WERI-Rb-1 (cell line): ENCODE measurements around the gene CES2.

Experiments
- DNase-seq: peaks from one replicate; pipeline ENCODE4 v3.0.0-alpha.2; 2020
- H3K27ac ChIP-seq: fragments of 250-450 bp; sonication (Bioruptor Pico); 2 replicates; pipeline ENCODE4 v1.5.1; 2020; ENCODE audit warnings: mild to moderate bottlenecking, moderate library complexity
- H3K27me3 ChIP-seq: fragments of 250-450 bp; sonication (Bioruptor Pico); 2 replicates; pipeline ENCODE4 v1.5.1; 2021; ENCODE audit warnings: mild to moderate bottlenecking, low read depth, moderate library complexity; ENCODE audit not compliant: insufficient read depth, severe bottlenecking
- H3K36me3 ChIP-seq: fragments of 250-450 bp; sonication (Bioruptor Pico); 2 replicates; pipeline ENCODE4 v1.5.1; 2020; ENCODE audit warnings: mild to moderate bottlenecking, moderate library complexity
- H3K4me3 ChIP-seq: 2 replicates; pipeline ENCODE4 v1.5.1; 2011; ENCODE audit warnings: low read depth, mild to moderate bottlenecking, control low read depth, low read length
- H3K9me3 ChIP-seq: fragments of 250-450 bp; sonication (Bioruptor Pico); 2 replicates; pipeline ENCODE4 v1.5.1; 2021; ENCODE audit warnings: mild to moderate bottlenecking, moderate library complexity; ENCODE audit not compliant: severe bottlenecking
- TF ChIP-seq, protein P1 (sequence below): IDR thresholded peaks from 2 replicates; pipeline ENCODE4 v1.5.1; 2011; ENCODE audit warnings: low read depth, mild to moderate bottlenecking, control low read depth, inconsistent platforms, low read length

The CES2 gene

DNA sequence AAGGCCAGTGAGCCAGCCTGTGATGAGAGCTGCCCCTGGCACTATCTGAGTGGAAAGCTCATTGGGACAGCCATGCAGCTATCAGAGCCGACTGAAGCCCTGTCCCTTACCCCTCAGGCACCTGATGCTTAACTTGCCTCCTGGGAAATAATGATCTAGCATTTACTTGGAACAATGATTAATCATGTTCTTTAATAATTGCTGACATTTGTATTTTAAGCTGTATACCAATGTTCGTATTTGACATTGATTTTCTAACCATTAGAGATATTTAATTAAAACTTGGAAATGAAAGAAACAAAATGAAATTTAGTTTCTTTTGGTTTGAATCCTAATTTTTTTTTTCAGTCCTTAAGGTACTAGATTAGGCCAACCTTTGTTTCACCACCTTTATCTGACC is 44.5 kb upstream of the CES2 start:
- TF ChIP-seq, protein P1, sequence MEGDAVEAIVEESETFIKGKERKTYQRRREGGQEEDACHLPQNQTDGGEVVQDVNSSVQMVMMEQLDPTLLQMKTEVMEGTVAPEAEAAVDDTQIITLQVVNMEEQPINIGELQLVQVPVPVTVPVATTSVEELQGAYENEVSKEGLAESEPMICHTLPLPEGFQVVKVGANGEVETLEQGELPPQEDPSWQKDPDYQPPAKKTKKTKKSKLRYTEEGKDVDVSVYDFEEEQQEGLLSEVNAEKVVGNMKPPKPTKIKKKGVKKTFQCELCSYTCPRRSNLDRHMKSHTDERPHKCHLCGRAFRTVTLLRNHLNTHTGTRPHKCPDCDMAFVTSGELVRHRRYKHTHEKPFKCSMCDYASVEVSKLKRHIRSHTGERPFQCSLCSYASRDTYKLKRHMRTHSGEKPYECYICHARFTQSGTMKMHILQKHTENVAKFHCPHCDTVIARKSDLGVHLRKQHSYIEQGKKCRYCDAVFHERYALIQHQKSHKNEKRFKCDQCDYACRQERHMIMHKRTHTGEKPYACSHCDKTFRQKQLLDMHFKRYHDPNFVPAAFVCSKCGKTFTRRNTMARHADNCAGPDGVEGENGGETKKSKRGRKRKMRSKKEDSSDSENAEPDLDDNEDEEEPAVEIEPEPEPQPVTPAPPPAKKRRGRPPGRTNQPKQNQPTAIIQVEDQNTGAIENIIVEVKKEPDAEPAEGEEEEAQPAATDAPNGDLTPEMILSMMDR = no peak
- Histone ChIP-seq H3K27ac (no peak overlapping the region), H3K27me3 (no peaks in the 10 kb centered on the region), H3K9me3 (no peaks in the 10 kb centered on the region), H3K36me3 (peaks cover 12% of the 10 kb centered on the region), H3K4me3 (no peak overlapping the region)
- no peak for DNase-seq

DNA sequence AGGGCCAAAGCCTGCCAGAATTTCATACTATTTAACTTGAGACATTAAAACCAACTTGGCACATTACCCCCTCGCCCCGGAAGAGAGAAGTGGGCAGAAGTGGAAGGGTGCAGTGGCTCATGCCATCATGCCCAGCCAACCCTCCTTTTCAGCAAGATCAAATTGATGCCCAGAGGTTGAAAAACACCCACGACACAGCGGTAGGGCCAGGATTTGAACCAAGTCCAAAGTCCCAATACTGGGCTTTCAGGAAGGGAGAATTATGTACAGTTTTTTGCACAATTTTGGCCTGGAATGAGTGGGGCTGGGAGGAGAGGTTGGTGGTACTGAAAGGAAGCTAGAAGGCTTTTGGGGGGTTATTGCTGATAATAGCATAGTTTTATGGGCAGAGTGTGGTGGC is 44.0 kb upstream of the CES2 start:
- no peak for DNase-seq
- Histone ChIP-seq H3K9me3 (no peaks in the 10 kb centered on the region), H3K36me3 (peaks cover 7% of the 10 kb centered on the region), H3K27me3 (no peaks in the 10 kb centered on the region), H3K4me3 (no peak overlapping the region), H3K27ac (no peak overlapping the region)
- TF ChIP-seq, protein P1 = no peak

DNA sequence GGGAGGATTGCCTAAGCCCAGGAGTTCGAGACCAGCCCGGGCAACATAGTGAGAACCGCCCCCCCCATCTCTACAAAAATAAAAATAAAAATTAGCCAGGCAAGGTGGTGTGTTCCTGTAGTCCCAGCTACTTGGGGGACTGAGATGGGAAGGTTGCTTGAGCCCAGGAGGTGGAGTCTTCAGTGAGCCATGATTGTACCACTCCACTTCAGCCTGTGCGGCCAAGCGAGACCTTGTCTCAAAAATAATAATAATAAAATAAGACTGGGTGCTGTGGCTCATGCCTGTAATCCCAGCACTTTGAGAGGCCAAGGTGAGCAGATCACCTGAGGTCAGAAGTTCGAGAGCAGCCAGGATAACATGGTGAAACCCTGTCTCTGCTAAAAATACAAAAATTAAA is 43.5 kb upstream of the CES2 start:
- H3K27me3 ChIP-seq = no peaks in the 10 kb centered on the region
- H3K27ac ChIP-seq = no peak overlapping the region
- TF ChIP-seq, protein P1 = no peak
- H3K9me3 ChIP-seq = no peaks in the 10 kb centered on the region
- H3K36me3 ChIP-seq = peaks cover 7% of the 10 kb centered on the region
- DNase-seq = no peak
- H3K4me3 ChIP-seq = no peak overlapping the region

DNA sequence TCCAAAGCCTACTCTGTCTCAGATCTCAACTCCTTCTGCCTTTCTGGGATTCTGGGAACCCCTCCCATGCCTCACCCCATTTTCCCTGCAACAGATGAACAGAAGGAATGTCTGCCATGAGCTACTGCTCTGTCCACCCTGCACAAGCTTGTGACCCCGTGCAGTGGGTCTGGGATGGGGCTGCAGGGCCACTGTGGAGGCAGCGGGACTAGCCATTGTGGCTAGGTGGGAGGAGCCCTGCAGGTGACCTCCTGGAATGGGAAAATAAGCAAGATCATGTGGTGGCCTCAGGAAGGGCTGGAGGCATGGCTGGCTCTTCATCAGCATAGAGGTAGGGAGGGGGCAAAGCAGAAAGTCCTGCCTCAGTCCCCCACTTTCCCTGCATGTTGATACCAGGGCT is 41.3 kb upstream of the CES2 start:
- no peak for DNase-seq
- no peaks in the 10 kb centered on the region for H3K36me3 ChIP-seq
- TF ChIP-seq, protein P1 = no peak
- no peaks in the 10 kb centered on the region for H3K9me3 ChIP-seq
- no peak overlapping the region for H3K27ac ChIP-seq
- H3K4me3 ChIP-seq = no peak overlapping the region
- H3K27me3 ChIP-seq = no peaks in the 10 kb centered on the region

DNA sequence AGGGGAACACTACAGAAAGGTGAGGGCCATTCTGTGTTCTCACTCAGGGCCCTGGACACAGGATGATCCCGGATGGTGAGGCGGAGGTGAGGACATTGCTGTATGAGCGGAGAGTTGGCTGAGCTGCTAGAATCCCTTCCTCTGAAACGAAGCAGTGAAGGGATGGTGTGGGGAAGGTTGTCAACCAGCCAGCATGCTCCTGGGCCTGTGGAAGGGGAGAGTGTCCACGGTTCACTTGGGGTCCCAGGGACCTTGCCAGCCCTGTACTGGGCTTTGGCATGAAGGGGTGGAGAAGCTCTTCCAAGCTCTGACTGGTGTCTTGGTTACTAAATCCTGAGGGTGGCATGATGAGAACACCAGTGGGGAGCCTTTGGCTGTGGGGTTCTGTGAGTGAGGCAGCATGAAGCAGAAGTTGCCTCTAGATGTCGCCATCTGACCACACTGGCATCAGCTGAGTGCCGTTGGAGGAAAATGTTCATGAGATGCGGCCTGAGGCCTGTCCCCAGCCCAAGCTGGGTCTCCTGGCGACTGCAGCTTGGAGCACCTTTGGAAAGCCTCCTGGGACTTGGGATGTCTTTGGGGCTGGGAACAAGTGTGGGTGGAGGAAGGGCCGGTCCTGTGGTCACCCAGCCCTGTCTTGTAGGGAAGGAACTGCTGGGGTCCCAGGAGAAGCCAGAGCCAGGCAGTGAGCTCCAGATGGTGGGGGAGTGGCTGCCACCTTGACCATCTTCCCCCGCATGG is 40.2 kb upstream of the CES2 start:
- H3K36me3 ChIP-seq = no peaks in the 10 kb centered on the region
- H3K4me3 ChIP-seq = no peak overlapping the region
- H3K27me3 ChIP-seq = no peaks in the 10 kb centered on the region
- DNase-seq = peak; percentile 84
- peak overlapping the region; percentile 71 for H3K27ac ChIP-seq
- H3K9me3 ChIP-seq = no peaks in the 10 kb centered on the region
- TF ChIP-seq, protein P1 = peak; percentile 99

DNA sequence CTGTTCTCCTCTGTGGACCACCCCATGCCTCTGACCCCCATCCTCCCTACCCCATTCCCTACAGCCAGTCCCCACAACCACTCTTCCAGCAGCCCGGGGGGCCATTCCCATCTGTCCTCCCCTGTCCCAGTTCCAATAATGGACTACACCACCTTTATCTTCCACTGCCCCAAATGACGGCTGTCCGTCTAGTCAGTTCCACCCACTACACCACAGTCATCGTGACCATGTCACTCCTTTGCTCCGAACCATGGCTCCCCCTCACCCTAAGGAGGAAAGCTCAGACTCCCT is 39.7 kb upstream of the CES2 start:
- peak overlapping the region; percentile 71 for H3K27ac ChIP-seq
- no peak overlapping the region for H3K4me3 ChIP-seq
- no peaks in the 10 kb centered on the region for H3K27me3 ChIP-seq
- H3K36me3 ChIP-seq = no peaks in the 10 kb centered on the region
- DNase-seq = no peak
- TF ChIP-seq, protein P1 = no peak
- H3K9me3 ChIP-seq = no peaks in the 10 kb centered on the region
